ENCODE data around the gene MTHFSD.
A peak's percentile ranks its signal among the peaks of the same experiment; 100 is the strongest.

MTHFSD gene

GRCh38 chr16:86511317-86512161 is 43.5 kb downstream of the MTHFSD start:
- ATAC-seq (no peak), DNase-seq (ENCODE audit: low spot score in 2 of 2) (no peak)
- Mint-ChIP-seq H3K27ac (no peak overlapping the region), H3K36me3 (peaks cover 14% of the 10 kb centered on the region), H3K4me3 (peak overlapping the region; percentile 20), H3K9me3 (no peaks in the 10 kb centered on the region), H3K4me1 (peaks cover 19% of the 10 kb centered on the region)

GRCh38 chr16:86510465-86511261 is 44.4 kb downstream of the MTHFSD start, which contains the start of gene FOXF1:
Gene FOXF1 (plus strand): TSS chr16:86510527. CDS start chr16:86510570, 43 bp downstream.
- Mint-ChIP-seq H3K4me1 (peaks cover 26% of the 10 kb centered on the region), H3K9me3 (no peaks in the 10 kb centered on the region), H3K36me3 (peaks cover 14% of the 10 kb centered on the region), H3K27ac (no peak within 1 kb of the TSS), H3K4me3 (peak within 1 kb of the TSS; percentile 68)
- DNase-seq (ENCODE audit: low spot score in 2 of 2): no peak
- peak; percentile 20 for ATAC-seq

GRCh38 chr16:86509759-86510464 is 45.1 kb downstream of the MTHFSD start:
- H3K36me3 Mint-ChIP-seq: peaks cover 17% of the 10 kb centered on the region
- ATAC-seq (no peak), DNase-seq (ENCODE audit: low spot score in 2 of 2) (no peak)
- H3K4me1 Mint-ChIP-seq: peaks cover 30% of the 10 kb centered on the region
- peak overlapping the region; percentile 68 for H3K4me3 Mint-ChIP-seq
- H3K9me3 Mint-ChIP-seq: no peaks in the 10 kb centered on the region
- H3K27ac Mint-ChIP-seq: no peak overlapping the region

- H3K27ac Mint-ChIP-seq: no peak overlapping the region
- no peaks in the 10 kb centered on the region for H3K9me3 Mint-ChIP-seq
- ATAC-seq (no peak), DNase-seq (ENCODE audit: low spot score in 2 of 2) (no peak)
- H3K4me1 Mint-ChIP-seq: peaks cover 31% of the 10 kb centered on the region
- peaks cover 20% of the 10 kb centered on the region for H3K36me3 Mint-ChIP-seq
- peak overlapping the region; percentile 68 for H3K4me3 Mint-ChIP-seq
Observed at GRCh38 chr16:86508947-86509758, 45.9 kb downstream of the MTHFSD start.

- no peaks in the 10 kb centered on the region for H3K9me3 Mint-ChIP-seq
- DNase-seq (ENCODE audit: low spot score in 2 of 2) (no peak), ATAC-seq (no peak)
- H3K27ac Mint-ChIP-seq: no peak overlapping the region
- peaks cover 31% of the 10 kb centered on the region for H3K4me1 Mint-ChIP-seq
- H3K4me3 Mint-ChIP-seq: peak overlapping the region; percentile 68
- peaks cover 20% of the 10 kb centered on the region for H3K36me3 Mint-ChIP-seq
Observed at GRCh38 chr16:86508028-86508946, 46.7 kb downstream of the MTHFSD start.

- ATAC-seq (no peak), DNase-seq (ENCODE audit: low spot score in 2 of 2) (no peak)
- H3K9me3 Mint-ChIP-seq: no peaks in the 10 kb centered on the region
- H3K4me1 Mint-ChIP-seq: peaks cover 31% of the 10 kb centered on the region
- no peak overlapping the region for H3K27ac Mint-ChIP-seq
- peak overlapping the region; percentile 57 for H3K4me3 Mint-ChIP-seq
- peaks cover 20% of the 10 kb centered on the region for H3K36me3 Mint-ChIP-seq
Observed at GRCh38 chr16:86507173-86508027, 47.6 kb downstream of the MTHFSD start.

GRCh38 chr16:86505899-86506864 is 48.9 kb downstream of the MTHFSD start:
- Mint-ChIP-seq H3K27ac (no peak overlapping the region), H3K36me3 (peaks cover 20% of the 10 kb centered on the region), H3K4me3 (peak overlapping the region; percentile 21), H3K9me3 (no peaks in the 10 kb centered on the region), H3K4me1 (peaks cover 31% of the 10 kb centered on the region)
- ATAC-seq (no peak), DNase-seq (ENCODE audit: low spot score in 2 of 2) (no peak)

GRCh38 chr16:86505185-86505898 is 49.7 kb downstream of the MTHFSD start:
- Mint-ChIP-seq H3K27ac (no peak overlapping the region), H3K9me3 (no peaks in the 10 kb centered on the region), H3K4me1 (peaks cover 26% of the 10 kb centered on the region), H3K4me3 (no peak overlapping the region), H3K36me3 (peaks cover 20% of the 10 kb centered on the region)
- ATAC-seq (no peak), DNase-seq (ENCODE audit: low spot score in 2 of 2) (no peak)

GRCh38 chr16:86504315-86505184 is 50.5 kb downstream of the MTHFSD start:
- Mint-ChIP-seq H3K4me3 (no peak overlapping the region), H3K4me1 (peaks cover 26% of the 10 kb centered on the region), H3K9me3 (no peaks in the 10 kb centered on the region), H3K27ac (no peak overlapping the region), H3K36me3 (peaks cover 20% of the 10 kb centered on the region)
- ATAC-seq: no peak
- DNase-seq (ENCODE audit: low spot score in 2 of 2): no peak

GRCh38 chr16:86503830-86504229 is 51.2 kb downstream of the MTHFSD start:
- DNase-seq (ENCODE audit: low spot score in 2 of 2): no peak
- Mint-ChIP-seq H3K36me3 (peaks cover 14% of the 10 kb centered on the region), H3K27ac (no peak overlapping the region), H3K9me3 (no peaks in the 10 kb centered on the region), H3K4me1 (peaks cover 20% of the 10 kb centered on the region), H3K4me3 (no peak overlapping the region)
- no peak for ATAC-seq
